RPMI7951 (cell line): Measurements from ENCODE around the gene FEV. TPM values are rescaled to one million over a fixed set of nuclear protein-coding genes. Genes with fewer than 3 reads are reported as not detected.

Source experiments
- DNase-seq: peaks from one replicate; pipeline ENCODE4 v3.0.0-alpha.2; 2012; ENCODE audit warnings: low read depth
- total RNA-seq: library from RNA; depleted of rRNA; stranded (reverse); fragments of >200 nt; shearing (Covaris generic); gene quantifications from 2 replicates; pipeline ENCODE4 v1.2.3, GENCODE V29; 2014

Gene FEV
- total RNA-seq, 1 experiment from 2014 or later = not detected

GRCh38 chr2:218979846-218980734 is 4.9 kb downstream of the FEV start:
- DNase-seq = peak; percentile 73

DNA sequence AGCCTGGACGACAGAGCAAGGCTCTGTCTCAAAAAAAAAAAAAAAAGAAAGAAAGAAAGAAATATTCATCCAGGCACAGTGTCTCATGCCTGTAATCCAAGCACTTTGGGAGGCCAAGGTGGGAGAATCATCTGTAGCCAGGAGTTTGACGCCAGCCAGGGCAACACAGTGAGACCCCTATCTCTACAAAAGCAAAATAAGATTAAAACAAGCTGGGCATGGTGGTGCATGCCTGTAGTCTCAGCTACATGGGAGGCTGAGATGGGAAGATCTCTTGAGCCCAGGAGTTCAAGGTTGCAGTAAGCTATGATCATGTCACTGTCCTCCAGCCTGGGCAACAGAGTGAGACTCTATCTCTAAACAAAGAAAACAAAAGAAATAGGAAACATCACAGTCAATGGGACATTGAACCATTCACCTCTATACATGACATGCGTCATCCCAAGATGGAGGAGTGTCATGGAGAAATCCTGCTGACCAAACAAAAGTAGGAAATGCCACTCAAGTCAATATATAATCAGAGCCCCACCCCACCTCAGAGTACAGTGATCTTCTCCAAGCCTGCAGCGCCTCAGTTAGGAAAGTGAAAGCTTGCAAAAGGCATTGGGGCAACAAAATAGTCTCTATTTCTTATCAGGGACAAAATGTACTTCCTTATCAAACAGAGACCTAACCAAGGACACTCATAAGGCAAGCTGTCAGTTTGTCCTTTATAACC is 9.8 kb downstream of the FEV start:
- DNase-seq = no peak

- no peak for DNase-seq
Observed at GRCh38 chr2:218970894-218971293, 14.1 kb downstream of the FEV start.

DNA sequence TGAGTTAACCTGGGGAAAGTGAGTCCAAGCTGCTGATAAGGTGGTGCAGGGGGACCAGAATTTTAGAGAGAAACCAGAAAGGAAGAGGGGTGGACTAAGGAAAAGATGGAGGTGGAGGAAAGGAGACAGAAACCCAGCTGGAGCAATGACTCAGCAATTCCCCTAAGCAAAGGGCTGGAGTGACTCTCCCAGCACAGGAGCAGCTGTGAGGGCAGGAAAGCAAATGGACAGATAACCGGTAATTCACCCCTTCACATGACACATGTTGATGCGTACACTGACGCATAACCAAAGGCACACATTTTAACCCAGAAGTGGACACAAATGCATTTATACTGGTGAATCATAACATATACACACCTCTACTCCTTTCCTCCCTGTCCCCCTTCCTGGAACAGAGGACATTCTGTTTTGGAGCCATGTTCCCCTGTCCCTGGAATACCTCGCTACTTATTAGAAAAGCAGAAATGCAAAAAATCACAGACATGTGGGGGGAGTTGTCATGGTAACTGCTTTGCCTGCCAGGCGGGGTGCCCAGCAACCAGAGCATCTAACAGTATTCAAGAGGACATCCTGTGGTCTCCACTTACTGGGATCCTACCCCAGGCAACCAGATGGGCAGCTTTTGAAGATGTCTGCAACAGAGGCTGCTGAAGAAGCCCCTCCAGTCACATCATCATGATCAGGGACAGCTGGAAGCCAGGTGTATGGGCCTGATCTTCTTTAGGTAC is 20.8 kb downstream of the FEV start:
- DNase-seq = peak; percentile 98

GRCh38 chr2:218963601-218964000 is 21.4 kb downstream of the FEV start:
- DNase-seq = peak; percentile 76

DNA sequence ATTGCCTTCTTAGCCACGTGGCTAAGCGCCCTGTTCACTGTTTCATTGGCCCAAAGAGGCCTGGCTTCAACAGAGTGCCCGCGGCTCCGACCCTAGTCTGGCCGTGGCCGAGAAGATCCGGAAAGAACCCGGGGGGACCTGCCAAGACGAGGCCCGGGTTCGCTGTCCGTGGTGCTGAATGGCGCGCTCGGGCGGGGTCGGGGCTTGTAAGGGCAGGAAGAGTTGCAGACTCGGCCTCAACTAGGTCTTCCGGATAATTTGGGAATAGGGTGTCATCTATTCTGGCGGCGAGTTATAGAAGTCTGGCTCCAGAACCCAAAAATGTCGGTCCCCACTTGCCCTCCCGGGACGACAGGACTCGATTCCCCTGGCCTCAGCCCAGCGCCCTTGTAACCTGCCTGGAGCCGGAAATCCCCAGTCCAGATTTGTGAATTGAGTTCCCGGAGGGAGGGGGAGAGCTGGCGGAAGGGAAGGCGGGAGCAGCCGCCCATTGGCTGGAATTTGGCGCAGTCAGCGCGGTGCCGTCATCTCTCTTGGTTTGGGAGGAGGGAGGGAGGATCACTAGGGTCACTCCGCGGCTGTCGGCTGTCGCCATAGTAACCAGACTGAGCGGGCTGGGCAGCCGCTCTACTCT is 22.0 kb downstream of the FEV start:
- DNase-seq = peak; percentile 97

DNA sequence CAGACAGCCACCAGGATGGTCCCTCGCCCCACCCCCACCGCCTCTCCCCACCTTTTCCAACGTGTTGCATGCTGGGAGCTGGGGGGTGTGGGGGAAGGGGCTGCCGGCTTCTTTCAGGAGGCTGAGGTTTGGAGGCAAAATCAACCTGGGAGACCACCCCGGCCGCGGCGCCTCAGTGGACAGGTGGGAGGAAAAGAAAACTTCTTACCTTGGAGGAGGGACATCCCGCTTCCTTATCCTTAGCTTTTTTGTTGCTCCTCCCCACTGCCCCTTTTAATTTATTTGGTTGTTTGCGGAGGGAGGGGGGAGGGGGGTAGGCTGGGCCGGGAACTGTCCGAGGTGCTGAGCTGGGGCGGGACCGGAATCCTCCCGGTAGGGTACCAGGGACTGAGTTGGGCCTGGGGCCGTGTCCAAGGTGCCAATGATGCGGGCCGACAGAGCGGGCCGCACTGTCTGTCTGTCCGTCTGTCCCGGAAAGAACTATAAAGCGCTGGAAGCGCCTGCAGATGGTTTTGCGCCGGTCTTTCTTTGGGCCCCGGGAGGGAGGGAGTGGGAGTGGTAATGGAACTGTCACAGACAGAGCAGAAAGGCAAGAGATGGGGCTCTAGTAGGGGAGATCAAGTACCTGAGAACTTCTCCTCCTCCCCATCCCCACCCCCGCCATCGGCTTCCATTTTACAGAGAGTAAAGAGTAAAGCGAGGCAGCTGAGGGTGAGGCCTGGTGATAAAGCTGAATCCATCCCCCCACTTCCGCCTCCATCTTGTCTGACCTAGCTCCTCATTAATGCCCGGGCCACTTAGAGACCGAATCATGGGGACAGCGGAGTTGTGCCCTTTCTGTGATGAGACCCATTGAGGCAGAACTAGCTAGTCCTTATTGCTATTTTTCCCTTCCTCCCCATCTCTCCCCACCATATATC is 23.1 kb downstream of the FEV start:
- no peak for DNase-seq

DNA sequence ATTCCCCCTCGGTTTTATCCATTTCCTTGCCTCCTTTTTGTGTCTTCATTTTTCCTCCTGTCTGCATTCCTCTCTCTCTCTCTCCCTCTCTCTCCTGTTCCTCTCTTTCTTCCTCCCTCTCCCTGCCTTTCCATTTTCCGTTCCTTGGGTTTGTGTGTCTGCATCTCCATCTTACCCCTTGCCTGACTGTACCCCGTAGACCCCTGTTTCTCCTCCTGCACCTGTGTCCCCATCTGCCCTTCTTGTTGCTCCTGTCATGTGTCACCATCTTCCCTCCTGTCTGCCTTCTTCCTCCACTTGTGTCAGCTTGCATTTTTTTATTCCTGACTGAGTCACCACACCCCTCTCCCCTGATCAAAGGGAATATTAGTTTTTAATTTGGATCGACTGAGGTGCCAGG is 23.8 kb downstream of the FEV start:
- DNase-seq = no peak

GRCh38 chr2:218960309-218961165 is 24.4 kb downstream of the FEV start:
- DNase-seq = no peak

DNA sequence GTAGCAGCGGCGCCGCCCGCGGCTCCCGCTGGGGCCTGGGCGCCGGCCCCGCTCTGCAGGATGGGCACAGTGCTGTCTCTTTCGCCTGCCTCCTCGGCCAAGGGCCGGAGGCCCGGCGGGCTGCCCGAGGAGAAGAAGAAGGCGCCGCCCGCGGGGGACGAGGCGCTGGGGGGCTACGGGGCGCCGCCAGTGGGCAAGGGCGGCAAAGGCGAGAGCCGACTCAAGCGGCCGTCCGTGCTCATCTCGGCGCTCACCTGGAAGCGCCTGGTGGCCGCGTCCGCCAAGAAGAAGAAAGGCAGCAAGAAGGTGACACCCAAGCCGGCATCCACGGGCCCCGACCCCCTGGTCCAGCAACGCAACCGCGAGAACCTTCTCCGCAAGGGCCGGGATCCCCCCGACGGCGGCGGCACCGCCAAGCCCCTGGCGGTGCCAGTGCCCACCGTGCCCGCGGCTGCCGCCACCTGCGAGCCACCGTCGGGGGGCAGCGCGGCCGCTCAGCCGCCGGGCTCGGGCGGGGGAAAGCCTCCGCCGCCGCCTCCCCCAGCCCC is 25.1 kb downstream of the FEV start:
- DNase-seq = no peak

DNA sequence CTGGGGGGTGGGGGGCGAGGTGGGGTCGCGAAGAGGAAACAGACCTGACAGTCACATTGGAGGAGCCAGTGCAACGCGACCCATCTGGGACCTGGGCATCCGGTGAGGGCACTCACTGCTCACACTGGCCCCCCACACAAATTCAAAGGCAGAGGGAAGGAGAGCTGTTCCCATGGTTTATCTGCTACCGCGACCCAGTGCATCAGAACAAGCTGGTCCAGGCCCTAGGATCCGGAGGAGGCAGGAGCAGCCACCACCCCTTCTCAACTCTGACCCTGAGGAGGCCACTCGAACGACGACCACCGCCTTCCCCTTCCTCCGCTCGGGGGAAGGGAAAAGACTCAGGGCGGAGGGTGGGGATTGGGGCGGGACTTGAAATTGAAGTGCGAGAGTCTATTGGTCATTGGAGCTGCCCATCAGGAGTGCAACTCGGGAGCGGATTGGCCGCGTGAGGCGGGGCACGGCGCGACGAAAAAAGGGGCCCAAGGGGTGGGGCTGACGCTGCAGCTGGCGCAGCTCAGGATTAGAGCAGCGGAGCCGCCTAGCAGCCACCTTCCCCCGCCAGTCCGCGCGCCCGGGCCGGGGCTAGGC is 25.7 kb downstream of the FEV start, which contains the start of gene CDK5R2:
Gene CDK5R2, plus strand, starts transcription at position 526 of the 591 bp plus-strand sequence. CDS start 155 bp downstream, outside the sequence.
- peak; percentile 88 for DNase-seq

DNA sequence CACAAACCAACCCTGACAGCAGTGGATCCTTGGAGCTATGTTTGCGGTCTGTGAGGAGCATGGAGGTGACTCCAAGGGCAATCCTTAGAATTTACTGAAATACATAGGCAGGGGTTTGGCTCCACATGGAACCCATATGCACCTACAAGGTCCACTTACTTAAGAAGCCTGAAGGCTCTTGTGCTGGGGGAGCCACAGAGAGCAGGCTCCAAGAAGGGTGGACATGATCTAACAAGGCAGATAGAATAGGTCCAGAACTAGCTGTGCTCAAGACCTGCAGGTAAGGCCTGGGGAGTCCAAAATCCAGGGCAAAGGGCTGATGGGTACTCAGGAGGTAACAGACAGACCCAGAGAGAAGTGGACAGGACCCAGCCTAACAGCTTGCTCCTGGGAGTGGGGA is 26.7 kb downstream of the FEV start:
- no peak for DNase-seq

DNA sequence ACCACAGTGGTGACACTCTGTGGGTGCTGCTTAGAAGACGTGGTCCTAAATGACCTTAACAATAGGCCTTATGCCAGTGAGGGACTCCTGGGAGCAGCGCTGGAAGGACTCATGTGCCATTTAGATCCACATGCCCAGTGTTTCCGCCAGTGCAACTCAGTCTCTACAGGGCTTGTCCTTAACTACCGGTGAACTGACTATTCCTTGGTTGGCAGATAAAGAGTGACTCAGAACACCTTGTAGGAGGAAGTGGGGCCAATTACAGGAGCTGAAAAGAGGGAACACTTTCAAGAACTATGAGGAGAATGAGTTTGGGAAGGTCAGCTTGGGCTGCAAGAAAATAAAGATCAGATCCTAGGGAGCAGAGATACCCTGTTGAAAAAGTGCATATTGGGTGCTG is 27.3 kb downstream of the FEV start:
- DNase-seq = no peak

GRCh38 chr2:218956039-218956438 is 28.9 kb downstream of the FEV start:
- no peak for DNase-seq

GRCh38 chr2:218954541-218955300 is 30.3 kb downstream of the FEV start:
- no peak for DNase-seq

DNA sequence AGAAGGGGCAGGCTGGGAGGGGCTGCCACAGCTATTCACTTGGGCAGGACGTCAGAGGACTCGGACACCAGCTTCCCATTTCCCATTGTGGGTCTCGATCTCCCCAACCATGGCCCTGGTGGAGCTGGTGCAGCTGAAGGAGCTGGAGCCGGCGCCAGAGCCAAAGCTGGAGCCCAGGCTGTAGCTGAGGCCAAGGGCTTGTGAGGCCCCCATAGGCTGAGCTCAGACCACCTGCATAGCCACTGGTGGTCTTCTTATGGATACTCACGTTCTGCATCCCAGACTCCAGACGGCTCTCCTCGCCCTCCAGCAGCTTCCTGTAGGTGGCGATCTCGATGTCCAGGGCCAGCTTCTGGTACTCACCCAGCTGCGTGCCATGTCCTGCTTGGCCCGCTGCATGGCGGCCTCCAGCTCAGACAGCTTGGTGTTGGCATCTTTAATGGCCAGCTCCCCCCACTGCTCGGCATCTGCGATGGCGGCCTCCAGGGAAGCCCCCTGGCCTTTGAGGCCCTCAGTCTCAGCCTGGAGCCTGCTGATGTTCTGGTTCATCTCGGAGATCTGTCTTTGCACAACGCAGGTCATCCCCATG is 31.5 kb downstream of the FEV start:
- DNase-seq = no peak

DNA sequence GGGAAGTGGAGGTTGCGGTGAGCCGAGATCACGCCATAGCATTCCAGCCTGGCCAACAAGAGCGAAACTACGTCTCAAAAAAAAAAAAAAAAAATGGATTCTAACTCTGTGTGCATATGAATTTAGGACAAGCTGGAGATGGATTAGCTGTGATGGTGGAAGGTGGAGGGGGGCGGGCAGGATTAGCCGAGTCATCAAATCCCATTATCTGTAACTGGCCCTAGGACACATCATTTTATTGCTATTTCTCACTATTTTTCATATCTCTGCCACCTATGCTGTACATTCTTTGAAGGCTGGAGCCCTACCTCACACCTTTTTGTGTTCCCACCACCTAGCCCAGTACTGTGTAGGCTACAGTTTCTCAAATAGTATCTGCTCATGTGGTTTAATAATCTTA is 32.8 kb downstream of the FEV start:
- DNase-seq = no peak

DNA sequence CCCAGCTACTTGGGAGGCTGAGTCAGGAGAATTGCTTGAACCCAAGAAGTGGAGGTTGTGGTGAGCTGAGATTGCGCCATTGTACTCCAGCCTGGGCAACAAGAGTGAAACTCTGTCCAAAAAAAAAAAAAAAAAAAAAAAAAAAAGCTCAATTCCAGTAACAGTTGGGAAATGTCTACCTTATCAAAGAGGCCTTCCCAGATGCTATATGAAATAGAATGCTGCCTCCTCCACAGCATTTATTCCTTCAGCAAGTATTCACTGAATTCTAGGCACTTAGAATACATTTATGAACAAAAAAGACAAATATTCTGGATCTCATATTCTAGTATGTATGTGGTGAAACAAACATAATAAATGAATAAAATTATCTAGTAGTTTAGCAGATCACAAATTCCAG is 38.4 kb downstream of the FEV start:
- DNase-seq = no peak
